Fibroblast of skin of abdomen (primary cell): ENCODE data around the gene MED20.

Source experiments
- DNase-seq: peaks from one replicate; pipeline ENCODE4 v3.0.0-alpha.2; 2013

The MED20 gene

DNA sequence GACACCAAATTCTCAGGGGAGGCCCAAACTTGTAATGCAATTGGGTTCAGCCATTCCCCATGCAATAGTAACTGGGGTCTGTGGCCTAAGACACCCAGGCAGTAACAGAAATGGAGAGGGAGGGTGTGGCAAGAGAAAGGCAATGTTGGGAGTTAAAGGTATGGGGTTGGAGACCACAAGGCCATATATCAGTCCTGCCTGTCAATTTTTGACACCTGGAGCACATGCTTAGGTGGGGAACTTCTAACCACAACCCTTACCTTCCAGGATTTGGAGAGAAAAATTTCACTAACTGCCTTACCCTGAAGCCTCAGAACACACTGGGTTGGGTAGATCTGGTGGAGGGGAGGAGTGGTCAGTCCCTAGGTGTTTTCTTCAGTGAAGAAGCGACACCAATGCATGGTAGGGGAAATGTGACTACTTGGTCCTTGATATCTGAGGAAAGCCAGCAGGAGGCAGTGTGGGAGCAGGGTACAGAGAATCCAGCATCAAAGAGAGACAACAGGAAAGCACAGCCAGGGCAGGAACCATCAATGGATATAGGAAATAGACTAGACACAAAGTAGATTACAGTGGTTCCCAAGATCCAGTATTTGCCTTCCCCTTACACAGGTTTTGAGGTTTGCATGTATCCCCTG is 18.9 kb downstream of the MED20 start:
- DNase-seq, result no peak

DNA sequence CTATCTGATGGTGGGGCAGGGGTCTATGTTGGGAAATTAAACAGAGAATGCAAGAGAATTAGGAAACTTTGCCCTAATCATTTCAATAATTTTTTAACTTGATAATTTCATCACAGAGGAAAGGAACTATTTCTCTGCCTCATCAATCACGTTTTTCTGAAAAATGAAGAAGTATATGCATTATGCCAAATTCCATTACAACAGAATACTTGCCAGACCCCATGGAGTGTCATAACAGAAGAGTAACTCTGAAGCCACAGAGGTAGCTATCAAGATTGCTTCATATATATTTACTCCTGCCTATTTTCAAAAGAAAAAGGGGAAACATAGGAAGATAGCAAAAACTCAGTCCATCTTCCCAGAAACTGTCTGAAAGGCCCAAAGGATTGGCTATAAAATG is 20.1 kb downstream of the MED20 start:
- no peak for DNase-seq

DNA sequence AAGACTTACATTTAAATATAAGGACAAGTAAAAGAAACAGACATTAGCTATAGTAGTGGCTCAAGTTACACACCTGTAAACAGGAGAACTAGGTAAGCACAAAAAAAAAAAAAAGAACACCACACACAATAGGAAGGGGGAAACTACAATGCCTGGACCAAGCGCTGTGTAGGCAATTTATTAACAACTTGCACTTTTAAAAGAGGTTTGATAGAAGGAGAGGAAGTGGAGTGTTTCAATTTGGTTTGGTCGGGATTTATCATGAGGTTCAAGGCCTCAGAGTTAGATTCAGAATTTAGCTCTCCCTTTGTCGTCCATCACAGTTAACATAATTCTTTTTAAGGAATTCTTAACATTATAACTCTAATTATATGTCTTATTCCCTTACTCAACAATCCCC is 24.7 kb downstream of the MED20 start:
- DNase-seq, result no peak

DNA sequence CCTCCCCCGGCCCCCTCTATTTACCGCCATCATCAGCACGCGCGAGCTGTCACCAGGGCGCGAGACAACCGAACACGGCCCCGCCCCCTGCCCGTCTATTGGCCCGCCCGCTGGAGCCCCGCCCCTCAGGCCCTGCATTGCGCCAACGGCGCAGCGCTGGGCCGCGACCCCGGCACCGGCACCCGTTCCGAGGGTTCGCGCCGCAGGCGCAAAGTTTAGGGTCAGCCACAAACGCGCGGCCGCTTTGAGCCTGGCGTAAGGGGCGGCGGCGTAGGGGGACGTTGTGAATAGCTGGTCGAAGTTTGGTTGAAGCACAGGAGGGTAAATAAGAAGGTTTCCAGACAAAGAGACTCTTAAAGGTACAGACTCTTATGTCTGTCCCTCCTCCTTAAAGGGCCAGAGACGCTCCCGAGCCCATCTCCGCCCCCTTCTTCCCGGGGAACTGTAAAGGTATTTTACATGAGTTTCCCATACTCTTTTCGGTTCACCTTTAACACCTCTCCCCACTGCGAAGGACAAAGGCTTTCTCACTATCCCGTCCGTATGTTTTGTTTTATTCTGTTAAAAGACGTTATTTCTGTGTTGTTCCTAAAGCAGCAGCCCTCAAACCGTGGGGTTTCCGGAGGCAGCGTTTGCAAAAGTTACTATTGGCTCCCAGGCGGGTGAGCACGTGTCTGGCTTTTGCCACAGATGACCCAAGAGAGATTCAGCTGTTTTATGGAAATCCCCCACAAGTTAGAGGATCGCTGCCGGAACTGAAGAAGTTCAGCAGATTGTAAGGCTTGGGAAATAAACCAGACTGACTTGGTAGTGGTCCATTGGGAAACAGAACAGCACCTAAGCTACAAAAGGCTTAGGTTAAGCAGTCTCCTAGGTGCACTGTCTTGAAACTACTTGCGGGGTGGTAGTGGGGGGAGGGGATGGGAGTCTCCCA is 25.4 kb downstream of the MED20 start, which contains the start of gene USP49:
TSS of gene USP49 (minus strand) at position 76 of the 934 bp plus-strand sequence. CDS start 88,392 bp downstream, outside the sequence.
- peak; percentile 79 for DNase-seq

DNA sequence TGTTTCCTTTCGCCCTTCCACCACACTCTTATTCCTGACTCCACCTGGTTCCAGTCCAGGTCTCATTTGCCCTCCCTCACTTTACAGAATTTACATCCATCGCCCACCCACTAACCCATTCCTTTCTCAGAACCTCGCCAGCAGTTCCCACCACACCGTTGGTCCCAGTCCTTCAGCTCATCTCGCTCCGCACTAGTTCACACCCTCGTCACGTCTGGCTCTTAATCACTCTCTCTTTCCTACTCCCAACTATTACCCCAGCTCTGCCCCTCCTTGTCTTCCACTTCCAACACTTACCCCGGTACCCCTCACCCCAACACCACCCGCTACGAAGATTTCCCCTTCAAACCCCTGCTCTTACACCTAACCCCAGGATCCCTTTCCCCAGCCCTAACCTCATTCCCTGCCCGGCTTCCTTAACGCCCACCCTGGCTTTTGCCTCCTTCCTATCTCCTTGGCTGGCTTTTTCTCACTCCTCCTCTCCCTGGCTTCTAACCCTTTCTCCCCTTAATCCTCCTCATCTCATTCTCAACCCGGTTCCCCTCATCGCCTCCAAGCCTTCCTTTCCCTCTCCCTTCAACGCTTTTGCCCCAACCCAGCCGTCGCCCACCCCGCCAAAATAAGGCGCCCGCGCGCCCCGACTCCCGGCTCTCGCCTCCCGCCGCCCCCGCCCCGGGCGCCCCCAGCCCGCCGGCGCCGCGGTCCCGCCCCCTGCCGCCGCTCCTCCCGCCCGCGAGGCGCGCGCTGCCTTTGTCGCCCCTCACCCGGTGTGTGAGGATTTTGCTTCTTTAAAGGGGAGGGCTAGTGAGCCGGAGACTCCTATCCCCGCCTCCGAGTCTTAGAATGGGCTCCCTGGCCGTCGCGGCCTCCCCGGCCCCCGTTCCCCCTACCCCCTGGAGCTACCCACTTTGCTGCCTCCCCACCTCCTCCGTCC is 26.3 kb downstream of the MED20 start:
- no peak for DNase-seq

DNA sequence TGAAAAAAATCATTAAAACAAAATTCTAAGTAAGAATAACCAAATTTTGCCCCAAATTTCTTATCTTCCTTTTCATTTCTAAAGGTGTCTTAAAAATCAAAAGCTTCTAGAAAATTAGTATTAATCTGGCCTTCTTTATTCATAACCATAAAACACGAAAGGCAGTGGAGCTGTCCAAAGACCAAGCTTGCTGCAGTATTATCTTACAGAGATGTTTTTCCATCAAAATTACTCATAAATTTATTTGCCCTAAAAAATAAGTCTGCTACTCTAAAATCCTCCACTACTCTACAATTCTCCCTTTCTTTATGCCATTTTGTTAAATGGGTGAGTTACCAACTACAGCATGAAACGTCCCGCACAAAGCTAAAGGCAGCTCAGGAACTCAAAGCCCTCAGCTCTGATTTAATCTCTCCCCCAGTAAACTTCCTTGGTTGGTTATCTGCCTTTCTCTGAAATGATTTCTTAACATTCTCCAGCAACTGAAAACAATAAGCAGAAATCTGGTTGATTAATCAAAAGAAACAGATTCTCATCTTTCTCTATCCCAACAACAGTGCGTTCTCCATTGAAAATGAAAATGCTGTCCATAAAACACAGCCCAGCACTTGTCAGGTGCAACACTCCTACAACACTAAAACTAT is 27.9 kb downstream of the MED20 start:
- no peak for DNase-seq

DNA sequence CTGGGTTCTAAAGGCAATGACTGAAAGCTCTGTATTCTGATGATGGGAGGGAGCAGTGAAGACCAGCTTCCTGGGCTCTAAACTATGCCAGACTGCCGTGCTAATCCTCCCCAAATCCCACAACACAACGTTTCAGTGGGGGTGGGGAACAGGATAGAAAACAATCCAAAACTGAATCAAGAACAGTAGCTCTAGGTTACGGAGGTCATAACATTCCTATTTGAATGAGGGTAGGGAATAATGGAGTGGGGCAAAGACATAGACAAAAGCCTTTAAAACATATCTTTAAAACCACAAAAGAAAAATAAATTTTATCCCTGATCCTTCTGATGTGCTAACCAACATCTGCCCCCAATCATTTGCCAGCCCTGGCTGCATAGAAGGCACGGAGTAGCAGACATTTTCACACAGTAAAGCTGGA is 33.6 kb downstream of the MED20 start:
- DNase-seq, result peak; percentile 24

DNA sequence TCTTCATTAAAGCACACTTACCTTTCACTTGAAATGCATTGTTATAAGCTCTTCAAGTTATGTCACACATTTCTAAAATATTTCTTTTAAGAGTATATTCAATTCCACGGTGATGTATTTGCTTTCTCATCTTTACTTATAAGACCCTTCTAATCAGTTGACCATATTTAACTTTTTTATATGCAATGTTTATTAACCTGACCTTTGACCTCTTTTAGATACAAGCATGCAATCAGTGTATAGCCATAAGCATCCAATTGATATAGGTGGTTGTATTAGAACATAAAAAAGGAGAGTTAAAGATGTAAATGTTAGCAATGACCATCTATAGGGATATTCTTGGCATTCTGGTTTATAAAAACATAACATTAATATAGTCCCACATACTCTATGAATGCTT is 35.0 kb downstream of the MED20 start:
- no peak for DNase-seq

DNA sequence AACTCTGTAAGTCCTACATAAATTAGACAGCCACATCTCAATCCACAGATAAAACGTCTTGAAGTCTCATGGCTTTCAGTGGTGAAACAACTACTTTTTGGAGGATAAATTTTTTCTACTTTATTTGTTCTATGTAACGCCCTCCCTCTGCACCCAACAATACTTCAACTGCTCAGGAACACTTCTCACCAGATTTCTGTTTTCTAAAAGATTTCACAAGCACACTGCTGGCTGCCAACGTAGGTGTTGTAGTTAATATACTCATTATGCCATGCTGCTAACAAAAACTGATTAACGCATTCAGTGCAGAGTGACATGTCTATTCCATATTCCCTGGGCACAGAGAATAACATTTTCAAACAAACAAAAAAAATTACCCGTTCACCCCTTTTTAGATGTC is 36.0 kb downstream of the MED20 start:
- no peak for DNase-seq

DNA sequence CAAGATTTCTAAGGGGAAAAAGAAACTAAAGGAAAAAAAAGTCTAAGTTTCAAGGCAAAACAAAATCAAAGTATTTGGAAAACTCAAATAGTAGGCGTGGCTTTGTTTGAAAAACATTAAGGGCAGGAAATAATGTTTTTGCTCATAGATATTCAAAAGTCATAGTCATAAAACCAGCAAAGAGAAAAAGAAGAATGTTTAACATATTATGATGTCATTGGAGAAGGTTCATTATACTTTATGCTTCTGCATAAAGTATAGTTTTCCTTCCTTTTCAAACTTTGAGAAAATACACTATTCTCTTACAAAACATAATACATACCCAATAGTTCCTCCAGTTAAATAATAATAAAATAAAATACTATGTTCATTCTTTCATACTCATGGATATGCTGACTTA is 39.4 kb downstream of the MED20 start:
- no peak for DNase-seq

DNA sequence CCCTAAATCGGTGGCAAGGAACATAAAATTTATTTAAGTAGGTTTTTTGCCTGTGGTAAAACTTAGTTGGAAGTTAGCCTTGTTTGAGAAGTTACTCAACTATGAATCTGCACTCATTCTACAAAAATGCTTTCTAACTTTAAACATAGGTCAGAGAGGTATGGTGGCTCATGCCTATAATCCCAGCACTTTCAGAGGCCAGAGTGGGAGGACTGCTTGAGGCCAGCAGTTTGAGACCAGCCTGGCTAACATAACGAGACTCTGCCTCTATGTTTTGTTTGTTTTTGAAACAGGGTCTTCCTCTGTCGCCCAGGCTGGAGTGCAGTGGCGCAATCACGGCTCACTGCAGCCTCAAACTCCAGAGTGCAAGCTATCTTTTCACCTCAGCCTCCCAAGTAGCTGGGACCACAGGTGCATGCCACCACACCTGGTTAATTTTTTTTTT is 42.0 kb downstream of the MED20 start:
- peak; percentile 52 for DNase-seq

DNA sequence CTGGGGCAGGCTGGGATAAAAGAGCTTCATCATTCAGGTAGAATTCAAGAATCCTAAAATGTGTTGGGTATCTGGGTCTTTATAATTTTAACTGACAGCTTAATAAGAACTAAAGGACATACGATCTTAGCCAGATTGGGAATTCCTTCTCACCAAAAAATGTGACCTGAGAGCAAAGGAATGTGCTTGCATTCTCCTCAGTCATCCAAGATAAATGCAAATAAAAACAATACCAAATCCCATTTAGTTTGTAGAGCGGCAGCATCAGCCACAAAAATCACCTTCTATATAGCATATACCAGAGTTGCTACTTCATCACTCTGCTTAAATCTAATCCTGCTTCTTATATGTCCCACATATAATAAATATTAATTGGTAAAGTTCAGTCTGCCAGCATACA is 42.7 kb downstream of the MED20 start:
- DNase-seq, result peak; percentile 61

DNA sequence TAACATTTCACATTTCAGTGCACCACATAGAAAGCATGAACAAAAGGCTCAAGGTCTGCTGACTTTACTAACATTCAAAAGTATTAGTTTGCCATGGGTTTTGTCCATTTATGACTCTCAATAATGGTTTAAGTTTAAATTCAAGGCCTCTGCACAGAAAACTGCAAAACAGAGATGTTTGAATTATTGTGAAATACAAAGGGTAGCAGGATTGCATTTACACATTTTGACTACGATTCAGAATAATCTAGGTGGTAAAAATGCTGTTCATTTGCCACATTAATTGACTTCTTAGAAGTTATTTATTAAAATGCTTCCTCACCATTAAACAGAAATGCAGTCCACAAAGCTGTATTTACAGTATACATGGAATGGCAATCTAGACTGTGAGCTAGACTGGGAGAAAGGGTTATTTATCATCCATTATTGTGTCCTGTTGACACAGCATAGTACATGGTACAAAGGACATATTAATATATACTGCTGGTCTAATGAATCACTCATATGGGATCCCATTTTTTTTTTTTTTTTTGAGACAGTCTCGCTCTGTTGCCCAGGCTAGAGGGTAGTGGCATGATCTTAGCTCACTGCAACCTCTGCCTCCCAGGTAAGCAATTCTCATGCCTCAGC is 43.8 kb downstream of the MED20 start:
- DNase-seq, result no peak

DNA sequence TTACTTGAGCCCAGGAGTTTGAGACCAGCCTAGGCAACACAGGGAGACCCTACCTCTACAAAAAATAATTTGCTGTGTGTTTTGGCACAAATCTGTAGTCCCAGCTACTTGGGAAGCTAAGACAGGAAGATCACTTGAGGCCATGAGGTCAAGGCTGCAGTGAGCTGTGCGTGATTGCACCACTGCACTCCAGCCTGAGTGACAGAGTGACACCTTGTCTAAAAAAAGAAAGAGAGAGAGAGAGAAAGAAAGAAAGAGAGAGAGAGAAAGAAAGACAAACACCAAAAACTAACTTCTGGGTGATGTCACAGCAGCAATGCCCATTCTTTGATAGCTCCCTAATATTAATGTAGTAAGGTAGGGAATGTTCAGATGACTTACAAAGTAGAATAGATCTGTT is 46.2 kb downstream of the MED20 start:
- DNase-seq, result no peak

DNA sequence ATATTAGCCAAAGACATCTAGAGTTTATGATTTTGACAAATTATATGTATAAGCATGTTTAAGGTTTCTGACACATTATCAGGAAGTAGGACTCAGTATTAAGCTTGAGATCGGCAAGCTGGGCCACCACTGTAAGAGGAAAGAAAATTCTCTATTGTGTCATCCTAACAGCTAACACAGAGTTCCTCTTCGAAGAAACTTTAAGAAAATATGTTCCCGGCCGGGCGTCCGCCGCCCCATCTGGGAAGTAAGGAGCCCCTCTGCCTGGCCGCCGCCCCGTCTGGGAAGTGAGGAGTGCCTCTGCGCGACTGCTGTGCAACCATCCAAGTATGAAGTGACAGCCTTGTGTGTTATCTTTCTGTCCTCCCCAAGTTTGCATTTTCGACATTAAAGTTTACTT is 48.8 kb downstream of the MED20 start:
- no peak for DNase-seq

DNA sequence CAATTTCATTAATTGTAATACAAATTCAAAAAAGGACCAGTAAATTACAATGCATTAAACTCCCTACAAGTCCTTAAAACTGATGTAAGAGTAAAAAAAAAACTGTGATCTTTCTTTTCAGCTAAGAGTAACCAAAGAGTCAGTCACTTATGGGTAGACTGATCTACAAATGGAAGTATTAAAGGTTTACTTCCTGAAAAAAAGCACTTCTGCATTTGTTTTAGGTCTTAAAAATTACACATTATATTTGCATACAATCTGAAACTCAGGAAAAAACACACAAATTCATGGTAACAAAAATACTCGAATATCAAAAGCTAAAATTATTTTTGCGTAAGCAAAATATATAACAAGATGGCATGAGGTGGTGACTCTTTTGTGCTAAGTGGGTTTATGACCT is 49.2 kb downstream of the MED20 start:
- DNase-seq, result no peak

DNA sequence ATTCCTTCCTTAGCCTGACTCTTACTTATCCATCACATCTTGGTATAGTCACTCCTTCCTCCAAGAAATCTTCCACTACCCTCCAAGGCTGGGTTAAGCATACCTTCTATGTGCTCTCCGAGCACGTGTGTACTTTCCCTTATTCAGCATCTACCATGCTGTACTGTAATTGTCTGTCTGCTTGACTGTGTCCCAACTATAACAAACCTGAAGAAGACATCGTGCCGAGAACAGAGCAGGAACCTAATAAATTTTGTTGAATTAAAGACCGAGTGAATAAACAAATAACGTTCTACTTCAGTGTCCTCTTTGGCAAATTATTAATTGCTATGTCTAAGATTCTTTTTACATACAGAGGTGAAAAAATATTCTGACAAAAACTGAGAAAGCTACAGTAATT is 61.6 kb downstream of the MED20 start:
- DNase-seq, result no peak

DNA sequence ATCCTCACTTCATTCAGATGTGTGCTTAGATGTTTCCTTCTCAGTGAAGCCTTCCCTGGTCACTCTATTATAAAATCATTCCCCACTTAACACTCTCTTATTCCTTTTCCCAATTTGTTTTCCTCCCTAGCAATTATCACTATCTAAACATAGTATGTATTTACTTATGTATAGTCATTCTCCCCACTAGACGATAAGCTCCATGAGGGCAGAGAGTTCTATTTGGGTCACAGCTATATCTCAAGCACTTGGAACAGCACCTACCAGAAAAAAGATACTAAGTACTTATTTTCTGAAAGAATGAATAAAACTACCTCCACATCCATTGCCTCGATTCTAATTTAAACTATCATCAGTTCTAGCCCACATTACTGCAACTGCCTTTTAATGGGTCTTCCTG is 62.2 kb downstream of the MED20 start:
- no peak for DNase-seq
